22Rv1 (cell line): ENCODE measurements around the gene SEC23IP.
"Not testable (repeated sequence)": the region's sequence is repeated elsewhere in the genome, so short reads cannot be mapped to it uniquely, and the experiment has no call there.

Source experiments
- H3K27ac ChIP-seq: fragments of 450-650 bp; 2 replicates; pipeline ENCODE4 v1.5.1; 2017
- ZFX ChIP-seq: fragments of 450-650 bp; IDR thresholded peaks from 2 replicates; pipeline ENCODE4 v1.6.1; 2017; ENCODE audit warnings: antibody characterized with exemption, borderline replicate concordance
- TF ChIP-seq, protein P1 (sequence below): fragments of 450-650 bp; IDR thresholded peaks from 2 replicates; pipeline ENCODE4 v1.5.1; 2017; ENCODE audit warnings: mild to moderate bottlenecking

SEC23IP gene

DNA sequence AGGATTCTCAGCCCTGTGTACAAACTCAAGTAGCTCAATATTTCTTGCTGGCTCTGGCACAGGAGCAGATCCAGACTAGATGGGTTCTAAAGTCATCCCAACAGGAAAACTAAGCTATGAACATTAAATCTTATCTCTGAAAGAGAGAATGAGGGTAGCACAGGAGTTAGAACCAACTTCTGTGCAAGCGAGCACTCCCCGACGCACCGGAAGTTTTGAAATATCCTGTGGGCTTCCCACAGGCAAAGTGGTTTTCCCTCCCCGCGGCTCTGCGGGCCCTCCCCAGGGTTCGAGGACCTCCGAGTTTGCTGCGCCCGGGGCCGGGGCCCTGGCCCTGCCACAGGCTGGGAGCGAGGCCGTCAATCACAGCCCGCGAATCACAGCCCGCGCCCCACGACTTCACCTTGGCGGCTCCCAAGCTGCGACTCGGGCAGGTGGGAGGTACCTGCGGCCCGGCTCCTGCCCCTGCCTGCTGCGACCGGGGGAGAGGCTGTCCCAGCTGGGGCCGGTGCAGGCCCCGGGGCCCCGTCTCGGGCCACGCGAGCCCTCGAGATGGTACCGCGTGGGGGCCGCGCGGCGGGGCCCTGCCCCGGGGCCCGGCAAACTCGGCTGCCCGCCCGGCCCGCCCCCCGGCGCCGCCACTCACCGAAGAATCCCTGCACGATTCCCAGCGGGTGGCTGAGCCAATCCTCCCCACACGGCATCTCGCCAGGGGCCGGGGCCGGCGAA is 20.5 kb upstream of the SEC23IP start:
- H3K27ac ChIP-seq: peak overlapping the region; percentile 84

DNA sequence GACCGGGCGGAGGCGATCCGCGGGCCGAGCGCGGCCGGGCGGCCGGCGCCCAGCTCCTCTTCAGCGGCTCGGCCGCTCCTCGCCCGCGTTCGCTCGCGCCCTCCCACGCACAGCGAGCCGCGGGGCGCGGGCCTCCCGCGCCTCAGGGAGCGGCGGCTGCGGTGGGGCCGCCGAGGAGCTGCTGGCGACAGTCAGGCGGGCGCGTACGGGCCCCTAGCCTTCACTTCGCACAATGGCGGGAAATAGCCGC is 20.0 kb upstream of the SEC23IP start, which contains the start of gene MCMBP:
TSS of gene MCMBP (minus strand) at position 234 of the 250 bp plus-strand sequence. CDS start 259 bp downstream, outside the sequence.
- TF ChIP-seq ZFX: no peak
- TF ChIP-seq, protein P1, sequence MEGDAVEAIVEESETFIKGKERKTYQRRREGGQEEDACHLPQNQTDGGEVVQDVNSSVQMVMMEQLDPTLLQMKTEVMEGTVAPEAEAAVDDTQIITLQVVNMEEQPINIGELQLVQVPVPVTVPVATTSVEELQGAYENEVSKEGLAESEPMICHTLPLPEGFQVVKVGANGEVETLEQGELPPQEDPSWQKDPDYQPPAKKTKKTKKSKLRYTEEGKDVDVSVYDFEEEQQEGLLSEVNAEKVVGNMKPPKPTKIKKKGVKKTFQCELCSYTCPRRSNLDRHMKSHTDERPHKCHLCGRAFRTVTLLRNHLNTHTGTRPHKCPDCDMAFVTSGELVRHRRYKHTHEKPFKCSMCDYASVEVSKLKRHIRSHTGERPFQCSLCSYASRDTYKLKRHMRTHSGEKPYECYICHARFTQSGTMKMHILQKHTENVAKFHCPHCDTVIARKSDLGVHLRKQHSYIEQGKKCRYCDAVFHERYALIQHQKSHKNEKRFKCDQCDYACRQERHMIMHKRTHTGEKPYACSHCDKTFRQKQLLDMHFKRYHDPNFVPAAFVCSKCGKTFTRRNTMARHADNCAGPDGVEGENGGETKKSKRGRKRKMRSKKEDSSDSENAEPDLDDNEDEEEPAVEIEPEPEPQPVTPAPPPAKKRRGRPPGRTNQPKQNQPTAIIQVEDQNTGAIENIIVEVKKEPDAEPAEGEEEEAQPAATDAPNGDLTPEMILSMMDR: no peak
- peak within 1 kb of the TSS; percentile 84 for H3K27ac ChIP-seq

More for the DNA sequence above, 20.5 kb upstream of the SEC23IP start:
- TF ChIP-seq, protein P1: no peak
- TF ChIP-seq ZFX: no peak

DNA sequence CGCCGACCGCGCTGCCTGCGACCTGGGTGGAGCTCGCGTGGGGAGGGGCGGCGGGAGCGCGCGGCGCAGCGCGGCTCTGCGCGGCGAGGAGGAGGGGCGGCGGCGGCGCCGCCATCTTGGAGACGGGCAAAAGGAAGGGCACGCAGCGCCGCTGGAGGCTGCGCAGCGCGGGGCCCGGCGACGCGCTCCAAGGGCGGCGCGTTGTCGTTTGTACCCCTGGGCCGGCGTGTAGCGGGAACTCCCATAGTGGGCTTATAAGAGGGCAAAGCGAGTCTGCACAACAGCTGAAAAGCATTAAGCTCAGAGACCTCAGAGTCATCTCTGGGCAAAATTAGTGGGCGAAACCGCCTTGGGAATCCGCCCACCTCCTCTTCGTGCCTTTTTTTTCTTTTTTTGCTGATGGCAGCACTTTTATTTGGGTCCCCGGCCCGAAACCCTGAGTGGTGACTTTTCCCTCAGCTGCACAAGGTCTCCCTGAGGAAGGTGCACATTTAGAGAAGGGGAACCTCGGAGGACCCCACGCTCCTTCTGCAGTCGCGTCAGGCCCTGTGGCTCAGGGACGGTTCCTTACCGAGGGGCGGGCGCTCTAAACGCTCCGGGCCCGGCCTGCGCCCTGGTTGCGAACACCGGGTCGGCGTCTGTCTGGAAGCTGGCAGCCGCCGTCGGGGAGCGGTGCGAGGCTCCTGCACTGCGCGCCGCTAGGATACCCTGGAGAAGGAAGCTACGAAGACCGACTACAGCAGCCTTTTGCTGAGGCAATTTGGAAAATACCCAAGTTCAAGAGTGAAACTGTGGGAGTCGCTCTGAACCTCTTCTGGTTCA is 19.5 kb upstream of the SEC23IP start:
- H3K27ac ChIP-seq: peak overlapping the region; percentile 84
- TF ChIP-seq ZFX: no peak
- TF ChIP-seq, protein P1: 0 out of 2 replicates have a peak, but pooled peaks have one; percentile 4

DNA sequence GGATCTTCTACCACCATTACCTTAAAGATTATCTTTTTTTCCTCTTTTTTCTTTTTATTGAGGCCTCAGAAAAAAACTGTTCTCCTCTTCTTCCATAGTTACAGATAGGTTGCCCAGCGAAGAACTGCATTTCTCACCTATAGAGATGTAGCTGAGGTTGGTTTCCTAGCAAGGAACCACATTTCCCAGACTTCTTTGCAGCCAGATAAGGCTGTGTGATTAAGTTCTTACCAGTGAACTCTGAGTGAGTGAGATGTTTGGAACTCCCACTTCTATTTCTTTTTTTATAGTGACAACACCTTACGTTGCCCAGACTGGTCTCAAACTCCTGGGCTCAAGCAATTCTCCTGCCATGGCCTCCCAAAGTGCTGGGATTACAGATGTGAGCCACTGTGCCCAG is 14.0 kb upstream of the SEC23IP start:
- H3K27ac ChIP-seq: no peak overlapping the region
- no peak for TF ChIP-seq ZFX
- TF ChIP-seq, protein P1: no peak

DNA sequence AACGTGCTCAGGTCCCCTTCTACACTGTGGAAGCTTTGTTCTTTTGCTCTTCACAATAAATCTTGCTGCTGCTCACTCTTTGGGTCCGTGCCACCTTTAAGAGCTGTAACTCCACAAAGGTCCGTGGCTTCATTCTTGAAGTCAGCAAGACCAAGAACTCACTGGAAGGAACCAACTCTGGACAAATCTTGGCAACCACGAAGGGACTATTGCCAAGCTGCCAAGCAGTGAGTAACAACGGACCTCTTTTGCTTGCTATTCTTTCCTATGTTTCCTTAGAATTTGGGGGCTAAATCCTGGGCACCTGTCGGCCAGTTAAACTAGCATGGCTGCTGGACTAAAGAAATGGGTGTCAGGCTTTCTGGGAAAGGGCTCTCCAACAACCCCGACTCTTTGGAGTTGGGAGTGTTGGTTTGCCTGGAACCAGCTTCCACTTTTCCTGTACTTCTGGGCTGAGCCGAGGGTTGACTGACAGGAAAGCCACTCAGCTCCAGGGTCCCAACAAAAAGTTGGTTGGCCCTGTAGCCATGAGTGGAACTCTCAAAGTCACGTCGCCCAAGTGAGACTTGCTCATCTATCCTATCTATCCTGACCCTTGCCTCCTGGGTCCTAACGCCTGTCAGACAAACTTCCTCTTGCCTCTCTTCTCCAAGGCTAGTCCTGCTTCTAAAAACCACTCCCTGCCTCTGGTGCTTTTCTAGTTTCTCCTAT is 8.5 kb upstream of the SEC23IP start:
- H3K27ac ChIP-seq: not testable (repeated sequence)

DNA sequence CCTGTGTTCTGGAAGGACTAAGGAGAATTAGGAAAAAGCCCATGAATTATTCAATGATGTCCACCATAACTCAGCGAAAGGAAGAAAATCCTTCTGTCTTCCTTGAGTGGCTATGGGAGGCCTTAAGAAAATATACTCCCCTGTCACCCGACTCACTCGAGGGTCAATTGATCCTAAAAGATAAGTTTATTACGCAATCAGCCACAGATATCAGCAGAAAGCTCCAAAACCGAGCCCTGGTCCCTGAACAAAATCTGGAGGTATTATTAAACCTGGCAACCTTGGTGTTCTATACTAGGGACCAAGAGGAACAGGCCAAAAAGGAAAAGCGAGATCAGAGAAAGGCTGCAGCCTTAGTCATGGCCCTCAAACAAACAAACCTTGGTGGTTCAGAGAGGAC is 6.5 kb upstream of the SEC23IP start:
- H3K27ac ChIP-seq: not testable (repeated sequence)

DNA sequence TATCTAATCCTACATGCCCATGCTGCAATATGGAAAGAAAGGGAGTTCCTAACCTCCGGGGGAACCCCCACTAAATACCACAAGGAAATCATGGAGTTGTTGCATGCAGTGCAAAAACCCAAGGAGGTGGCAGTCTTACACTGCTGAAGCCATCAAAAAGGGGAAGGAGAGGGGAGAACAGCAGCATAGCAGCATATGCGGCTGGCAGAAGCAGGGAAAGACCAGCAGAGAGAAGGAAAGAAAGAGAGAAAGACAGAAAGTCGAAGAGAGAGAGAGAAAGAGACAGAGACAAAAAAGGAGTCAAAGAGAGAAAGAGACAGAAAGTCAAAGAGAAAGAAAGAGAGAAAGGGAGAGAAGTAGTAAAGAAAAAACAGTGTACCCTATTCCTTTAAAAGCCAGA is 3.8 kb upstream of the SEC23IP start:
- not testable (repeated sequence) for H3K27ac ChIP-seq

DNA sequence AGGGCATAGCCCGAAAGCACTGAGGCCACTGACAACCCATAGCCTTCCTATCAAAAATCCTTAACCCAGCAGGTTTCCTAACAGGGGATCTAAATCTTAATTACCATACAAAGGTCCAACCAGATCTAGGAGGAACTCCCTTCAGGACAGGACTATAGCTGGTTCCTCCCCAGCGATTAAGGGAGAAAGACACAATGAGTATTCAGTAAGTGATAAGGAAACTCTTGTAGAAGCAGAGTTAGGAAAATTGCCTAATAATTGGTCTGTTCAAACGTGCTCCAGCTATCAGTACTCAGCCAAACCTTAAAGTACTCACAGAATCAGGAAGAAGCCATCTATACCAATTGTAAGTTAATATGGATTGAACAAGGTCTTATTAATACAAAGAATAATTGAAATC is 3.3 kb upstream of the SEC23IP start:
- not testable (repeated sequence) for H3K27ac ChIP-seq

DNA sequence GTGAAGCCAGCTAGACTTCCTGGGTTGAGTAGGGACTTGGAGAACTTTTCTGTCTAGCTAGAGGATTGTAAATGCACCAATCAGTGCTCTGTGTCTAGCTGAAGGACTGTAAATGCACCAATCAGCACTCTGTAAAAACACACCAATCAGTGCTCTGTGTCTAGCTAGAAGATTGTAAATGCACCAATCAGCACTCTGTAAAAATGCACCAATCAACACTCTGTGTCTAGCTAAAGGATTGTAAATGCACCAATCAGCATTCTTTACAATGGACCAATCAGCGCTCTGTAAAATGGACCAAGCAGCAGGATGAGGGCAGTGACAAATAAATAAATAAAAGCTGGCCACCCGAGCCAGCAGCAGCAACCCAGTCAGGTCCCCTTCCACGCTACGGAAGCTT is 2.2 kb upstream of the SEC23IP start:
- not testable (repeated sequence) for H3K27ac ChIP-seq

DNA sequence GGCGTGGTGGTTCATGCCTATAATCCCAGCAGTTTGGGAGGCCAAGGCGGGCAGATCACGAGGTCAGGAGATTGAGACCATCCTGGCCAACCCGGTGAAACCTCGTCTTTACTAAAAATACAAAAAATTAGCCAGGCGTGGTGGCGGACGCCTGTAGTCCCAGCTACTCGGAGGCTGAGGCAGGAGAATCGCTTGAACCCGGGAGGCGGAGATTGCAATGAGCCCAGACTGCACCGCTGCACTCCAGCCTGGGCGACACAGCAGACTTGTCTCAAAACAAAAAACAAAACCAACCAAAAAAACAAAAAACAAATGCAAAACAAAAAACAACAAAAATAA is 712 bp upstream of the SEC23IP start:
- H3K27ac ChIP-seq: peak overlapping the region; percentile 78
